CD4-positive, alpha-beta T cell treated with Interleukin-2 at 100 ng/mL for 4 hours (primary cell): ENCODE results near the gene KANK4.
"Not testable (repeated sequence)": the region's sequence is repeated elsewhere in the genome, so short reads cannot be mapped to it uniquely, and the experiment has no call there.

Source experiments
- DNase-seq: peaks from one replicate; pipeline ENCODE4 v3.0.0-alpha.2; 2020; ENCODE audit warnings: low spot score

Gene KANK4

DNA sequence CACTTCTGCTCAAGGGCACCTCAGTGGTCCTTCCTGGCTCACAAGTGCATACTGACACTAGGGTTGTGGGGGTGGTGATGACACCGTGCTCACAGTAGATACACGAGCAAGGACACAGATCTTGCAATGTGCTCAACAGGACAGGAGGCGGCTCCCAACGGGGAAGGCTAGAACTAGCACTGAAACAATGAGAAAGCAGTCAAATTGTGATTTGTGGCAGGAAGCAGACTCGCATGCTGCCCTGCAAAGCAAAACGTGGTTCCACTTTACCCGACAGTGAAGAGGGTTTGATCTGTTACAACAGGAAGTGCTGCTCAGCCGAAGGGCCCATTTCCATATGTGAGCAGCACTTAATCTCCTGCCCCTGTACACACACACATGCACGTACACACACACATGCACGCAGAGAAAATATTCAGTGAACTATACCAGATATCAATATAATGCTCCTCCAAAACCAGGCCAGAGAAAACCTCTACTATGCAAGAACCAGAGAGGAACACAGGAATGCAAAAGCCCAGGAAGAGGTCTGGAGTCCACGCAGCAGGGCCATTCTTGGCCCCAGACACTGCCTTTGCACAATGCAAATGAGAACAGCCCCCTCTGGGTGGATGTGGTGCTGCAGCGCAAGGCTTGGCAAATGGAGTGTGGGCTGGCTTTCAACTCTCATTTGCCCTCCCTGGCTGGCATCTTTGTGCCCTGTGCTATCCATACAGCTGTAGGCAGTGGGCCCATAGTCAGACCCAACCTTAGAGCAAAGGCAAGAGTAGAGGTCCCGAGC is 47.1 kb downstream of the KANK4 start:
- peak; percentile 18 for DNase-seq

GRCh38 chr1:62271134-62271533 is 48.1 kb downstream of the KANK4 start:
- DNase-seq, result no peak

DNA sequence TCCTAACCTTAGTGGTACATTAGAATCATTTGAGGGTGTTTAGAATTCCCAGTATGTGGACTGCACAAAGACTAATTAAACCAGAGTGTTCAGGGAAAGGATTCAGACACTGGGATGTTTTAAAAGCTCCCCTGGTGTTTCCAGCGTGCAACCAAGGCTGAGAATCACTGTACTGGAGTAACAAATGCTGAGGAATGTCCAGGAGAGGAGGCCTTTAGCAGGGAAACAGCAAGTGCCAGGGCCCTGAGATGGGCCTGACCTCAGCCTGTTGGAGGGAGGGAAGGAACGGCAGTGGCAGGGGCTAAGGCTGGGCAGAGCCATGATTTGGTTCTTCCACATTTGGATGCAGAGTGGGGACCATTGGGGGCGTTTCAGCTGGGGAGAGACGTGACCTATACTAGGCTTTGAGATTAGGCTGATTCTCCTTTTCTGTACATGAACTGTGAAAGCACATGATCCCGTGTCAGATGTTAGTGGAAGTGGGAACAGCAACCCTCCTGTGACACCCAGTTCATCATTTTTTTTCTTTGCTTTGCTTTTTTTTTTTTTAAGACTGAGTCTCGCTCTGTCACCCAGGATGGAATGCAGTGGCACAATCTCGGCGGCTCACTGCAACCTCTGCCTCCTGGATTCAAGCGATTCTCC is 49.3 kb downstream of the KANK4 start:
- no peak for DNase-seq

GRCh38 chr1:62269439-62269838 is 49.8 kb downstream of the KANK4 start:
- no peak for DNase-seq

DNA sequence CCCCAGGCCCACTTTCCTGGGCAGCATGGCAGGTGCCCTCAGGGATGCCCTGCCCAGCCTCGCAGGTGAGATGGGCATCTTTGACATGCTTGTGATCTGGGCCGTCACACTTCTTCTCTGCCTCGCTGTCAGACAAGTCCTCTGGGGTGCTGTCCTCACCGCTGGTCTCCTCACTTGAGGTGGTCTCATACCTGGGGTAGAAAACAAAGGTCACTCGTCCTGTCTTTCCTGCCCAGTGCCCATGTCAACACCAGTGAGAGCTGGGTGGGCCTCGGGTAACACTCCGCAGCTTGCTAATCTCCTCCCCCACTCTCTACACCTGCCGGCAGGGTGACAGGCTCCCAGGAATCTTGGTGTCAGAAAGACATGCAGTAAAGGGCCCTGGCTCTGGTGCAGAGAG is 50.9 kb downstream of the KANK4 start:
- DNase-seq, result no peak

- DNase-seq, result no peak
Measured at GRCh38 chr1:62265956-62266935, 53.0 kb downstream of the KANK4 start.

GRCh38 chr1:62263814-62264353 is 55.4 kb downstream of the KANK4 start:
- no peak for DNase-seq

GRCh38 chr1:62263006-62263813 is 56.0 kb downstream of the KANK4 start:
- no peak for DNase-seq

DNA sequence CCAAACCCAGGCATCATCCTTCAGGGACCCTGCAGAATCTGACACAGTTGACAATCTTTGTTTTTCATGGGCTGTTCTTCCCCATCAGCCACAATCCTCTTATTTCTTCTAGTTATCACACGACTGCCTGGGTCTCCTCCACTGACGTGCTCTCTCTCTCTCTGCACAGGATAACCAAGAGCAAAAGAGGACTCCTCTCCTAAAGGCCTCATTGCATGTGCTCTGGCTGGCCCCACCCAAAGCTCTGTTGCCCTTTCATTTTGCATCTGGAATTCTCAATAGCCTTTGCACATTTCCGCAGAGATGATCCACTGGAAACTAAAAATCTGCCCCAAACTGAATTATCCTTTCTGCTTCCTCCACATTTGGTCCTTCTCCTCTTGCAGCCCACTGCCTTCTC is 58.5 kb downstream of the KANK4 start:
- DNase-seq, result no peak

- DNase-seq, result no peak
Measured at GRCh38 chr1:62259551-62259950, 59.7 kb downstream of the KANK4 start.

- DNase-seq, result no peak
Measured at GRCh38 chr1:62250126-62250726, 69.0 kb downstream of the KANK4 start.

DNA sequence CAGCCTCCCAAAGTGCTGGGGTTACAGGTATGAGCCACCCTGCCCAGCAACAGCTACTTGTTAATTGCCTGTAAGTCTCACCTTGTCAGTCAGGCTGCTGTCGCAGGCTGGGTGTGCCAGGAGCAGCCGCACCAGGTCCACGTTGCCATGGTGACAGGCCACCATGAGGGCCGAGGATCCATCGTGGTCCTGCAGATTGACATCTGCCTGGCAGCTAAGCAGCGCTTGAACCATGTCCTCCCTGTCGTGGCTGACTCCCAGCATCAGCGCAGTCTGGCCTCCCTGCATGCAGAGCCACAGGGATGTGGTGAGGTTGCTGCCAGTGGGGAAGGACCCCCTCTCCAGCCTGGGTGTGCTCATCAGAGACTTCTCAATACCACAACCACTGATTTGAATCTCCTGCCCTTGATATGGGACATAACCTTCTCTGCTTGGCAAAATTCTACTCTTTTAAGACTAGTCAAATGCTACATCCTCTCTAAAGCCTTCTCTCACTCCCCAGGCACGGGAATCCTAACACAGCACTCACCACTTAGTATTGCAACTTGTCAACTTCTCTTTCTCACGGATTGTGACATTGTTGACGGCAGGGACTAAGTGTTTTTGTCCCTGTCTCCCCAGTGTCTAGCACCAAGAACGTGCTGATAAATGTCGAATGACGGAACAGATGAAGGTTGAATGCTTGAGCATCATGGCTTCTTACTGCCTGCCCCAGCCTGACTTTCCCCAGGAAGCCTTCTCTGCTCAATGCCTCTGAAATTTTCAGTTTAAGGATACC is 71.7 kb downstream of the KANK4 start:
- DNase-seq, result no peak

DNA sequence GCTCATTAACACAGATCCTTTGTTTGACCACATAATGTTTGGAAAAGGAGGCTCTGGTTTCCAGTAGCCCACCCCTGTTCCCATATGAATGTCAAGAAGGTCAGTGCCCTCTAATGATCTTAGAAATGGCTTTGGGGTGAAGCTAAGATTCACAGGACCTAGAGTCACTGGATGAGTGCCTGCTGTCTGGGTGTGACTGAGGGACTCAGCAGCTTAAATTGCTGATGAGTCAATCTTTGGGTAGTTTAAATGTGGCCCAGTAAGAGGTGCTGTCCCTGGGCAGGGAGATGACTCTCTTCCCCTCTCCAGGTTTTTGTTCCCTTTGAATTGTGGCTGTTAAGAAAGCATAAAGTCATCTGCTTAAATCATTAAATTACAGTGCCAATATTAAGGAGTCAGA is 74.0 kb downstream of the KANK4 start:
- no peak for DNase-seq

- not testable (repeated sequence) for DNase-seq
Measured at GRCh38 chr1:62244380-62244779, 74.9 kb downstream of the KANK4 start.

GRCh38 chr1:62241371-62242131 is 77.7 kb downstream of the KANK4 start:
- DNase-seq, result no peak

DNA sequence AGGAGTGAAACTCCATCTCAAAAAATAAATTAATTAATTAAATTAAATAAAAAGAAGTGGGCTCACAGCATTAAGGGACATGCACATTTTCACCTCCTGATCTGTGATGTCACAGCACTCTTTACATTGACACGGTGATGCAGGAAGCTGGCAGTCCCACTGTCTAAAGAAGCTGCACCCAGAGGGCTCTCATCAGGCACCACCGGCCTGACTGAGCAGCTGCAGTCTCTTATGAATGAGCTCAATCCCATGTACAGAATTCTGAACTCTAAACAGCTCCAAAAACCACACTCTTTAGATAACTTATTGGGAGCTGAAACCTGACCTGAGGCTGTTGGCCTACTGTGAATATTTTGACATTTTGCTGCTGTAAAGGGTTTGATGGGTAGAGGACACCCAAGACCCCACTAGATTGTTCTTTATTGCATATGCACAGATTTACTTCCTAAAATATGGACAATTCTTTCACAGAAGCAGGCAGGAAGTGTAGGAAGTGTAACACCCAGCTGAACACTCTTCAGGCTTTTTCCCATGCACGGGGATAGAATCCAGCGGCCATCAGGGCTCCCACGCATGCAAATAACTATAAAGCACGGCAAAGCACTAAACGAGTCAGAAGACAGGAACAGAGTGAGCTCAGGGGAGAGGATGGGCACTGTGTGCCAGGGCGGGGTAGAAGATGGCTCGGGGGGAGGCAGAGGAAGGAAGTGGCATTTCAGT is 78.4 kb downstream of the KANK4 start:
- DNase-seq, result no peak

DNA sequence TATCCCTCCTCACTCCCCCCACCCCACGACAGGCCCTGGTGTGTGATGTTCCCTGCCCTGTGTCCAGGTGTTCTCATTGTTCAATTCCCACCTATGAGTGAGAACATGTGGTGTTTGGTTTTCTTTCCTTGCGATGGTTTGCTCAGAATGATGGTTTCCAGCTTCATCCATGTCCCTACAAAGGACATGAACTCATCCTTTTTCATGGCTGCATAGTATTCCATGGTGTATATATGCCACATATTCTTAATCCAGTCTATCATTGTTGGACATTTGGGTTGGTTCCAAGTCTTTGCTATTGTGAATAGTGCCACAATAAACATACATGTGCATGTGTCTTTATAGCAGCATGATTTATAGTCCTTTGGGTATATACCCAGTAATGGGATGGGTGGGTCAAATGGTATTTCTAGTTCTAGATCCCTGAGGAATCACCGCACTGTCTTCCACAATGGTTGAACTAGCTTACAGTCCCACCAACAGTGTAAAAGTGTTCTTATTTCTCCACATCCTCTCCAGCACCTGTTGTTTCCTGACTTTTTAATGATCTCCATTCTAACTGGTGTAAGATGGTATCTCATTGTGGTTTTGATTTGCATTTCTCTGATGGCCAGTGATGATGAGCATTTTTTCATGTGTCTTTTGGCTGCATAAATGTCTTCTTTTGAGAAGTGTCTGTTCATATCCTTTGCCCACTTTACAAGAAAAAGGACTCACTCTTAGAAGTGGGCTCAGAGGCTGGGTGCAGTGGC is 79.4 kb downstream of the KANK4 start:
- DNase-seq, result not testable (repeated sequence)

- DNase-seq, result no peak
Measured at GRCh38 chr1:62238507-62238906, 80.7 kb downstream of the KANK4 start.
